HepG2 (cell line): ENCODE data around the gene NR4A2. TPM values are rescaled to one million over a fixed set of nuclear protein-coding genes. Genes with fewer than 3 reads are reported as not detected.

Experiments used
- ATM ChIP-seq: fragments of 450-650 bp; IDR thresholded peaks from 2 replicates; pipeline ENCODE4 v1.7.1; 2017; ENCODE audit warnings: mild to moderate bottlenecking, borderline replicate concordance
- GABPB1 ChIP-seq: IDR thresholded peaks from 2 replicates; pipeline ENCODE4 v1.6.1; 2016; ENCODE audit warnings: mild to moderate bottlenecking, missing genetic modification reagents, moderate library complexity, missing compliant biosample characterization
- JDP2 ChIP-seq: sonication (generic); formaldehyde crosslinking; IDR thresholded peaks from 2 replicates; pipeline ENCODE4 v1.8.1; 2022; ENCODE audit warnings: missing genetic modification reagents, borderline replicate concordance
- KMT2B ChIP-seq: IDR thresholded peaks from 2 replicates; pipeline ENCODE4 v1.6.1; 2016; ENCODE audit warnings: missing genetic modification reagents, missing compliant biosample characterization
- MED1 ChIP-seq: sonication (generic); formaldehyde crosslinking; IDR thresholded peaks from 2 replicates; pipeline ENCODE4 v1.4.0; 2020; ENCODE audit warnings: missing genetic modification reagents
- NFYC ChIP-seq: IDR thresholded peaks from 2 replicates; pipeline ENCODE4 v1.6.1; 2016; ENCODE audit warnings: missing genetic modification reagents, missing compliant biosample characterization
- SAP130 ChIP-seq: IDR thresholded peaks from 2 replicates; pipeline ENCODE4 v1.6.1; 2016; ENCODE audit warnings: low read depth
- ZNF550 ChIP-seq: sonication (generic); formaldehyde crosslinking; IDR thresholded peaks from 2 replicates; pipeline ENCODE4 v1.4.0; 2020; ENCODE audit warnings: mild to moderate bottlenecking, missing genetic modification reagents, borderline replicate concordance
- ZNF652 ChIP-seq: IDR thresholded peaks from 2 replicates; pipeline ENCODE4 v1.6.1; 2016; ENCODE audit warnings: low read depth, borderline replicate concordance
- ZNF878 ChIP-seq: sonication (generic); formaldehyde crosslinking; IDR thresholded peaks from 2 replicates; pipeline ENCODE4 v1.8.1; 2023; ENCODE audit warnings: mild to moderate bottlenecking, missing genetic modification reagents, moderate library complexity
- polyA plus RNA-seq, 8 experiments: library from polyadenylated mRNA; depleted of rRNA in 3 of 8; stranded (reverse) in 7 of 8; unstranded in 1 of 8; fragments of >200 nt; fragmentation: Illumina TruSeq in 4 of 8; extraction: Trizol in 4 of 8; gene quantifications; 2 replicates each; pipeline versions ENCODE4 v1.2.1 to v1.2.3, GENCODE V29; 2011 to 2016; ENCODE audit warnings: low read depth in 4 of 8, missing spikeins in 1 of 8, mixed read lengths in 1 of 8; ENCODE audit not compliant: insufficient read depth in 1 of 8
- total RNA-seq, 5 experiments: library from RNA; depleted of rRNA; stranded (reverse); fragments of >200 nt; fragmentation: Illumina TruSeq; extraction: Trizol; gene quantifications; 2 replicates each; pipeline ENCODE4 v1.2.3, GENCODE V29; 2016; ENCODE audit warnings: low read depth in 1 of 5
- TF ChIP-seq, protein P1 (sequence below): IDR thresholded peaks from 2 replicates; pipeline ENCODE4 v1.6.1; 2016; ENCODE audit warnings: low read depth
- TF ChIP-seq, protein P2 (sequence below): sonication (generic); formaldehyde crosslinking; IDR thresholded peaks from 2 replicates; pipeline ENCODE4 v1.4.0; 2020; ENCODE audit warnings: missing genetic modification reagents, borderline replicate concordance
- TF ChIP-seq, protein P3 (sequence below): sonication (generic); formaldehyde crosslinking; IDR thresholded peaks from 2 replicates; pipeline ENCODE4 v1.4.0; 2020; ENCODE audit warnings: mild to moderate bottlenecking, missing genetic modification reagents

NR4A2 gene
- total and polyA plus RNA-seq, 2 of the 13 experiments (the other 11 are each of a cell fraction or from before 2014, with no cell fraction given): not detected

DNA sequence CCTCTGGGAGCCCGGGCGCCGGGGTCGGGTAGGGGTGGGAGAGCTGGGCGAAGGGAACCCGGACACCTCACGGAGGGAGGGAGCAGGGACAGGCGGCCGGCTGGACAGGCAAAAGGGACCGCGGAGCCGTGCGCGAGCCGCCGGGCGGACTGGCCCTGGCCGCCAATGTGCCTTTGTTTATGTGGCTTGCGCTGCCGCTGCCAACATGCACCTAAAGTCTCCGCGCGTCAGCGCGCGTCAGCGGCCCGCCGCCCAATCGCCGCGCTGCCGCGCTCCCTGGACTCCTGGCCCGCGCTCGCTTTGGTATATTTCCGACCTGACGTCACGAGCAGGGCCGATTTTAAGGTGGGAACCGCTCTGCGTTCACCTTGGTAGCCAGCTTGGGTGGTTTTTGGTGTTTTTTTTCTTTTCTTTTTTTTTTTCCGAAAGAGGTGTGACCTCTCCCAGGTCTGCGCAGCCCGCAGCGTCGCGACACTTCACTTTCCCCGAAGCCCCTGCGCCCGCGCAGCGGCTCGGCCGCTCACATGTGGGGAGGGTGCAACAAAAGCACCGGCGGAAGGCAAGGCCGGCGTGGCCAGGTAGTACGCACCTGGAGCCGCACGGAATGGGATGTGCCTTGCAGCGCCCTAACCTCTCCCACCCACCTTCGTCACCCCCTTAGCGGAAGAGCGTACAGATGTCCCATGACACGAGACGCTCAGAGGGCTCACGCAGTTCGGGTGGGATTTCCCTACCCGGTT is at the start of gene NR4A2 (continued):
- TF ChIP-seq, protein P1, sequence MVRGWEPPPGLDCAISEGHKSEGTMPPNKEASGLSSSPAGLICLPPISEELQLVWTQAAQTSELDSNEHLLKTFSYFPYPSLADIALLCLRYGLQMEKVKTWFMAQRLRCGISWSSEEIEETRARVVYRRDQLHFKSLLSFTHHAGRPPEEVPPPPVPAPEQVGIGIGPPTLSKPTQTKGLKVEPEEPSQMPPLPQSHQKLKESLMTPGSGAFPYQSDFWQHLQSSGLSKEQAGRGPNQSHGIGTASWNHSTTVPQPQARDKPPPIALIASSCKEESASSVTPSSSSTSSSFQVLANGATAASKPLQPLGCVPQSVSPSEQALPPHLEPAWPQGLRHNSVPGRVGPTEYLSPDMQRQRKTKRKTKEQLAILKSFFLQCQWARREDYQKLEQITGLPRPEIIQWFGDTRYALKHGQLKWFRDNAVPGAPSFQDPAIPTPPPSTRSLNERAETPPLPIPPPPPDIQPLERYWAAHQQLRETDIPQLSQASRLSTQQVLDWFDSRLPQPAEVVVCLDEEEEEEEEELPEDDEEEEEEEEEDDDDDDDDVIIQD (CRISPR knock-in tag): no peak
- TF ChIP-seq, protein P2, sequence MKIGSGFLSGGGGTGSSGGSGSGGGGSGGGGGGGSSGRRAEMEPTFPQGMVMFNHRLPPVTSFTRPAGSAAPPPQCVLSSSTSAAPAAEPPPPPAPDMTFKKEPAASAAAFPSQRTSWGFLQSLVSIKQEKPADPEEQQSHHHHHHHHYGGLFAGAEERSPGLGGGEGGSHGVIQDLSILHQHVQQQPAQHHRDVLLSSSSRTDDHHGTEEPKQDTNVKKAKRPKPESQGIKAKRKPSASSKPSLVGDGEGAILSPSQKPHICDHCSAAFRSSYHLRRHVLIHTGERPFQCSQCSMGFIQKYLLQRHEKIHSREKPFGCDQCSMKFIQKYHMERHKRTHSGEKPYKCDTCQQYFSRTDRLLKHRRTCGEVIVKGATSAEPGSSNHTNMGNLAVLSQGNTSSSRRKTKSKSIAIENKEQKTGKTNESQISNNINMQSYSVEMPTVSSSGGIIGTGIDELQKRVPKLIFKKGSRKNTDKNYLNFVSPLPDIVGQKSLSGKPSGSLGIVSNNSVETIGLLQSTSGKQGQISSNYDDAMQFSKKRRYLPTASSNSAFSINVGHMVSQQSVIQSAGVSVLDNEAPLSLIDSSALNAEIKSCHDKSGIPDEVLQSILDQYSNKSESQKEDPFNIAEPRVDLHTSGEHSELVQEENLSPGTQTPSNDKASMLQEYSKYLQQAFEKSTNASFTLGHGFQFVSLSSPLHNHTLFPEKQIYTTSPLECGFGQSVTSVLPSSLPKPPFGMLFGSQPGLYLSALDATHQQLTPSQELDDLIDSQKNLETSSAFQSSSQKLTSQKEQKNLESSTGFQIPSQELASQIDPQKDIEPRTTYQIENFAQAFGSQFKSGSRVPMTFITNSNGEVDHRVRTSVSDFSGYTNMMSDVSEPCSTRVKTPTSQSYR (CRISPR knock-in tag): no peak; the same call in 1 of the 2 replicates
- no peak for TF ChIP-seq MED1 (CRISPR knock-in tag)
- no peak for TF ChIP-seq KMT2B (CRISPR knock-in tag)
- TF ChIP-seq ZNF652 (CRISPR knock-in tag): no peak
- peak; percentile 25 for TF ChIP-seq SAP130 (CRISPR knock-in tag)
- no peak for TF ChIP-seq ATM
- peak; percentile 66 for TF ChIP-seq NFYC (CRISPR knock-in tag)
- peak; percentile 68 for TF ChIP-seq GABPB1 (CRISPR knock-in tag)
- TF ChIP-seq, protein P3, sequence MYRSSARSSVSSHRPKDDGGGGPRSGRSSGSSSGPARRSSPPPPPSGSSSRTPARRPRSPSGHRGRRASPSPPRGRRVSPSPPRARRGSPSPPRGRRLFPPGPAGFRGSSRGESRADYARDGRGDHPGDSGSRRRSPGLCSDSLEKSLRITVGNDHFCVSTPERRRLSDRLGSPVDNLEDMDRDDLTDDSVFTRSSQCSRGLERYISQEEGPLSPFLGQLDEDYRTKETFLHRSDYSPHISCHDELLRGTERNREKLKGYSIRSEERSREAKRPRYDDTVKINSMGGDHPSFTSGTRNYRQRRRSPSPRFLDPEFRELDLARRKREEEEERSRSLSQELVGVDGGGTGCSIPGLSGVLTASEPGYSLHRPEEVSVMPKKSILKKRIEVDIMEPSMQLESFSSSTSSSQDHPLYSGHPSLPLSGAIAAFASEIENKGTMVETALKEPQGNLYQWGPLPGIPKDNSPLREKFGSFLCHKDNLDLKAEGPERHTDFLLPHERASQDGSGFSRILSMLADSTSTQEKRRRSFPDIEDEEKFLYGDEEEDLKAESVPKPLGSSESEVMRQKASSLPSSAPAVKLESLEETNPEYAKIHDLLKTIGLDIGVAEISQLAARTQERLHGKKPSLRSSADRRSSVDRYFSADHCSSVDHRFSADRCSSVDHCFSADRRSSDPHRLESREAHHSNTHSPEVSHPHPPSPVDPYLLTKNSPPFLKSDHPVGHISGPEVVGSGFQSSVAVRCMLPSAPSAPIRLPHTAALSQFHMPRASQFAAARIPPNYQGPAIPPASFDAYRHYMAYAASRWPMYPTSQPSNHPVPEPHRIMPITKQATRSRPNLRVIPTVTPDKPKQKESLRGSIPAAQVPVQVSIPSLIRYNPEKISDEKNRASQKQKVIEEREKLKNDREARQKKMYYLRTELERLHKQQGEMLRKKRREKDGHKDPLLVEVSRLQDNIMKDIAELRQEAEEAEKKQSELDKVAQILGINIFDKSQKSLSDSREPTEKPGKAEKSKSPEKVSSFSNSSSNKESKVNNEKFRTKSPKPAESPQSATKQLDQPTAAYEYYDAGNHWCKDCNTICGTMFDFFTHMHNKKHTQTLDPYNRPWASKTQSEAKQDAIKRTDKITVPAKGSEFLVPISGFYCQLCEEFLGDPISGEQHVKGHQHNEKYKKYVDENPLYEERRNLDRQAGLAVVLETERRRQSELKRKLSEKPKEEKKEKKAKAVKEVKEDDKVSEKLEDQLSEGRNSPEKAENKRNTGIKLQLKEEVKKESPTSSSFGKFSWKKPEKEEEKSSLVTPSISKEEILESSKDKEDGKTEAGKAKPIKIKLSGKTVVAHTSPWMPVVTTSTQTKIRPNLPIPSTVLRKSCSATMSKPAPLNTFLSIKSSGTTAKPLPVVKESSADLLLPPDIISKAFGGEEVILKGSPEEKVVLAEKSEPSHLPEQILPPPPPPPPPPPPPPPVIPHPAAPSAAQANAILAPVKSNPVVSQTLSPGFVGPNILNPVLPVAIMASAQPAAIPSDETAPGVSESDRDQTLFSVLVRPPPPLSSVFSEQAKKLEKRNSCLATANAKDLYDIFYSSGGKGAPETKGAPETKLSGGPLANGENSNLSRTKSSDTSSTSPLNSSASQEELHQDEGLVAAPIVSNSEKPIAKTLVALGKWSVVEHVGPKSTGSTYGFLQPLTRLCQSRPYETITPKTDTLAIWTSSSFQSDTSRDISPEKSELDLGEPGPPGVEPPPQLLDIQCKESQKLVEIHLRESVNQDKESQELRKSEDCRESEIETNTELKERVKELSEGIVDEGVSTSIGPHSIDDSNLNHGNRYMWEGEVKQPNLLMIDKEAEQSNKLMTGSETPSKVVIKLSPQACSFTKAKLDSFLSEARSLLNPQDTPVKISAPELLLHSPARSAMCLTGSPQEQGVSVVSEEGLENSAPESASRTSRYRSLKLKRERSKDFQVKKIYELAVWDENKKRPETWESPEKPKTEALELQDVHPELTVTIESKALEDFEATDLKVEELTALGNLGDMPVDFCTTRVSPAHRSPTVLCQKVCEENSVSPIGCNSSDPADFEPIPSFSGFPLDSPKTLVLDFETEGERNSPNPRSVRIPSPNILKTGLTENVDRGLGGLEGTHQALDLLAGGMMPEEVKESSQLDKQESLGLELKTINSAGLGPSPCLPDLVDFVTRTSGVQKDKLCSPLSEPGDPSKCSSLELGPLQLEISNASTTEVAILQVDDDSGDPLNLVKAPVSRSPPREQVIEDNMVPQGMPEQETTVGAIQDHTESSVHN (CRISPR knock-in tag): no peak
- TF ChIP-seq ZNF878 (CRISPR knock-in tag): no peak
- no peak for TF ChIP-seq JDP2 (CRISPR knock-in tag)
- TF ChIP-seq ZNF550 (CRISPR knock-in tag): no peak
